SHP77 (cell line): Measurements from ENCODE around the gene DCAF4L1.

Experiments
- DNase-seq, 2 experiments: peaks; one replicate each; lab custom pipeline; 2025; lab: John Stamatoyannopoulos, UW

The DCAF4L1 gene, protein sequence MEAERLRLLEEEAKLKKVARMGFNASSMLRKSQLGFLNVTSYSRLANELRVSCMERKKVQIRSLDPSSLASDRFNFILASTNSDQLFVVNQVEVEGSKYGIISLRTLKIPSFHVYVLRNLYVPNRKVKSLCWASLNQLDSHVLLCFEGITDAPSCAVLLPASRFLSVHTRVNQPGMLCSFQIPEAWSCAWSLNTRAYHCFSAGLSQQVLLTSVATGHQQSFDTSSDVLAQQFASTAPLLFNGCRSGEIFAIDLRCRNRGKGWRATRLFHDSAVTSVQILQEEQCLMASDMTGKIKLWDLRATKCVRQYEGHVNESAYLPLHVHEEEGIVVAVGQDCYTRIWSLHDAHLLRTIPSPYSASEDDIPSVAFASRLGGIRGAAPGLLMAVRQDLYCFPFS

GRCh38 chr4:41981456-41981855, at the start of gene DCAF4L1:
DCAF4L1 (plus strand) TSS chr4:41981756; CDS start chr4:41981793, 37 bp downstream.
- no peak for DNase-seq

- no peak for DNase-seq
Observed at GRCh38 chr4:41932988-41933387, 48.6 kb upstream of the DCAF4L1 start.

- peak; percentile 57 to 64 for DNase-seq
Observed at GRCh38 chr4:41933997-41934503, 47.5 kb upstream of the DCAF4L1 start.

DNA sequence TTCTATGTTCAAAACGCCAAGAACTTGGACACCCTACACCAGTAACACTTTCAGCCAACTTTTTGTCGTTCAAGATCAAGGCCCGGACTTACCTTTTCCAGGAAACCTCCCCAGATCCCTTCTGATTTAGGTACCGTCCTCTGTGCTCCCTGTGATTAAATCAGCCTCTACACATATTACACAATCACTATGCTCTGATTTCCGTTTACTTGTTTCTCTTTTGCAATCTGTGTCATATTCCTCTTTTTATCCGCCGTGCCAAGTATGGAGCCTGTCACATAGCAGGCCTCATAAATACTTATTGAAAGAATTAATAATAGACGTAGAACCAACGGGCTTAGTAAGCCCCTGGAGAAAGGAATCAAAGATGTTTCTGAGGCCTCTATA, 47.0 kb upstream of the DCAF4L1 start:
- no peak for DNase-seq

- DNase-seq = peak; percentile 62 to 79
Observed at GRCh38 chr4:41934901-41935651, 46.5 kb upstream of the DCAF4L1 start, which contains the start of gene TMEM33. TMEM33 (plus strand) TSS chr4:41935429; CDS start chr4:41935485, 56 bp downstream.

DNA sequence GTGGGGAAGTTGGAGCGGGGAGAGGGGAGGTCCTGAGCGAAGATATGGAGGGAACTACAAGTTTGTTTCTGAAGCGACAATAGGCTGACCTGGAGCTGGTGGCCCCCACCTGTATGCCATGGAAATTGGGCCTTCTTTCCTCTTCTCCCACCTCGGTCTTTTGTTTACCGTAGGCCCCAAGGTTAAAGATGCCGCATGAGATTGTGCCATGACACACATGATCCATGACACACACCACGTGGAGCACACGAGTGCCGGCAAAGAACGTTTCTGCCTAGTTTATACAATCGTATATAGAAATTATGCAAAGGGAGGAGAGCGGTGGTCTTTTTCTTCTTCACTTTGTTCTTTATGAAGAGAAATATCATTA, 45.9 kb upstream of the DCAF4L1 start:
- no peak for DNase-seq

DNA sequence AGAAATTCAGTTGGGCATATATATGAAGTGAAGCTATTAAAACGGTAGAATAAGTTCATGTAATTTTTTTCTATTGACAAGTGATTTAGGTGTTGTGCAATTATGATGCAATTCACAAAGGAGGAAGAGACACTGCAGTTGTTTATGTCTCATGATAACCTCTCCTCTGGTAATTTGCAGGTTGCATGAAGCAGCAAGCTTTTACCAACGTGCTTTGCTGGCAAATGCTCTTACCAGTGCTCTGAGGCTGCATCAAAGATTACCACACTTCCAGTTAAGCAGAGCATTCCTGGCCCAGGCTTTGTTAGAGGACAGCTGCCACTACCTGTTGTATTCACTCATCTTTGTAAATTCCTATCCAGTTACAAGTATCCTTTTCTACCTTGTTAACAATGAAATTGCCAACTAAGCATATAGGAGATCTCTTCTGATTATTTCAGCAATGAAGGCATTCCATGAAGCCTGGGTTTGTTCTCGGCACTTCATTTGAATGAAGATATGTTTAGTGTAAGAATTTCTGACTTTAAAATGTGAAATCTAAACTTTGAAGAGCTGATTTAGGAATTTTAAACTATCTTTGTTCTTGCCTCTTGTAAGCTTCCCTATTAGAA, 42.4 kb upstream of the DCAF4L1 start:
- DNase-seq = no peak

DNA sequence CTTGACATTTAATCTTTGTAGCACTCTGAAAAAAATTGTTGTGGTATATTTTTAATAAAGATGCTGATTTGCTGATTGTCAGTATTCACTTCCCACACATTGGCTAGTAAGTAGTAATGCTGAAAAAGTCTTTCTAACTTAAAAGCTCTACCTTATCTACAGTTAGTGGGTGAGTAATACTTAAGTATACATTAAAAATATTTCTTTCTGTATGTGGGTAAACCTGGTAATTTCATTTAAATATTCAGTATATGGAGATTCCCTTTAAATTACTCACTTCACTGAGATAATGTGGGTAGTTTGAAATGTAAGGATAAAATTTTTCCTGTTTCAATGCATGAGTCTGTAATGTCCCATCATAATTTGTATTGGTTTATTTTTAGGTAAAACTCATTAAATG, 40.7 kb upstream of the DCAF4L1 start:
- no peak for DNase-seq

- no peak for DNase-seq
Observed at GRCh38 chr4:41943506-41943905, 38.0 kb upstream of the DCAF4L1 start.

DNA sequence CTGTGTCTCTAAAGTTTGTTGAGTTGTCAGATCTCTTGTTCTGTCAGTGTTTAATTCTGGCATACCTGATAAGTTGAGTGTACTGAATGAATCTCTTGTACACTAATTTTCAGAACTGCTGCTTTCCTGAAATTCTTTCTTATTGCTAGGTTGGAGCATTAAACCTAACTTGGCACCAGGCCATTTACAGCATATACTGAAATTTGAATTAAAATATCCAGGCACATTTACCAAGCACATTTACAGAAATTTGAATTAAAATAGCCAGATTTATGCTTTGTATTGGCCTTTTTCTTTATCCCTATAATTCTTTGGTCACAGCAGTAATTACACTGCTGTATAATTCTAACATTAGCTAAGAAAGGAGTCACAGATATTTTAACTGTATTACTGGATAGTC, 37.5 kb upstream of the DCAF4L1 start:
- DNase-seq = no peak

DNA sequence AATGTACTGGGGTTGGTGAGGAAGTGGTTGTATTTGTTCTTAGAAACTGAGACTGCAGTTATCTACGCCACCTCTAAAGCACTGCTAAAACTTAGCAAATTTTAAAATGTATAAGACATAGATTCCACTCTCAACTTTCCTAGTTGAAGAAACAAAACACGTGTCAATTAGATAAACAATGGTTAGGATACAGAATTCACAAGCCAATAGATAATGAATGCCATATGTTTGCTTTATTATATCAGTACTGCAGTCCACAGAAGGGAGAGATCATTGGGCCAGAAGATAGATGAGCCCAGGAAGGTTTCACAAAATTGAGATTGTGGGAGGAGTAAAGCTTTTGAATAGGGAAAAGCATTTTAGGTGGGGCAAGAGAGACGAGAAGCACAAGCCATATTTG, 32.0 kb upstream of the DCAF4L1 start:
- no peak for DNase-seq

DNA sequence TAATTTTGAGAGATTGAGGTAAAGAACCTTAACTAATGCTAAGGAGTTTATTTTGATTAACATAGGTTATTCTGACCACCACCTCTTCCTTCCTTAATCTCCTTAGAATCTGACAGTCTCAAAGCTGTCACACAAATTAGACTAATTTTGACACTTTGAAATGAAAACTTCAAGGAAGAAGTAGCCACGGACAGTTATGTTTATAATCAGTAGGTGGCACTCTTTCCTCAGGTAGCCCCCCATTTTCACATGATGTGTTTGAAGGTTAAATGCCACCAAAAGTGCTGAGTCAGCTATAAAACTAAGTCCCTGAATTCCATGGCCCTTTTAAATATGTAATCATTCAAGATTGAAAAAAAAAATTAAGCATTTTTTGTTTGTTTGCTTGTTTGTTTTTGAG, 23.9 kb upstream of the DCAF4L1 start:
- peak in 1 of 2 experiments; percentile 0 for DNase-seq

GRCh38 chr4:41963105-41963504, 18.5 kb upstream of the DCAF4L1 start:
- no peak for DNase-seq

DNA sequence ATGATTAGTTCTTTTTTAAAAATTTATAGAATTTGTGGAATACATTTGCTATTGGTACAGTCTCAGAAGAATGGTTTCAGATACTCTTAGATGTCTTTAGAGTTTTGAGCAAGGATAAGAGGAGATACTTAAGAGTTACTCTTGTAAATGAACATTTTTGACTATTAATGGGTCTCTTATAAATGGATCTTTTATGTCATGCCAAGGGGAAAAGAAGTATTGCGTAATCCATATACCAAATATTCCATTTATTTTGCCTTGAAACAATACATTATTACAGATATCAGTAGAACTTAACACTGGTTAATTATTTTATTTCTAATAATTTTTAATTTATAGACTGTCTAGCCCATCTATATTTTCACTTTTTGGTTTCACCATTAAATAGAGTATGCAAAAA, 17.2 kb upstream of the DCAF4L1 start:
- no peak for DNase-seq

DNA sequence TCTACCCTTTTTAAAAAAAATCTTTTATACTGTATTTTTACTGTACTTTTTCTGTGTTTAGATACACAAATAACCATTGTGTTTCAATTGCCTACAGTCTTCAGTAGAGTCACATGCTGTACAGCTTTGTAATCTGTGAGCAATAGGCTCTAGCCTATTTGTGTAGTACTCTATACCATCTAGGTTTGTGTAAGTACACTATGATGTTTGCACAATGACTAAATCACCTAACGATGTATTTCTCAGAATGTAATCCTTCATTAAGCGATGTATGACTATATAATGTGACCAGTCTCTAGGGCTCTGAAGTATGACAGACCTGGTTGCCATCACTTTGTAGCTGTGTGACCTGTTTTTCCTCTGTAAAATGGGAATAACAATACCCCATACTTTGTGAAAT, 14.2 kb upstream of the DCAF4L1 start:
- DNase-seq = no peak

DNA sequence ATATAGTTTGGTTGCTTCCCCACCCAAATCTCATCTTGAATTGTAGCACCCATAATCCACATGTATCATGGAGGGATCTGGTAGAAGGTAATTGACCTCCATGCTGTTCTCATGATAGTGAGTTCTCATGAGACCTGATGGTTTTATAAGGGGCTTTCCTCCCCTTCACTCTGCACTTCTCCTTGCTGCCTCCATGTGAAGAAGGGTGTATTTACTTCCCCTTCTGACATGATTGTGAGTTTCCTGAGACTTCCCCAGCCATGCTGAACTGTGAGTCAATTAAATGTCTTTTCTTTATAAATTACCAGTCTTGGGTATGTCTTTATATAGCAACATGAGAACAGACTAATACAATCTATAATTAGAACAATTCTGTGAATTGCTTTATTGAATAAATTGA, 11.9 kb upstream of the DCAF4L1 start:
- no peak for DNase-seq

DNA sequence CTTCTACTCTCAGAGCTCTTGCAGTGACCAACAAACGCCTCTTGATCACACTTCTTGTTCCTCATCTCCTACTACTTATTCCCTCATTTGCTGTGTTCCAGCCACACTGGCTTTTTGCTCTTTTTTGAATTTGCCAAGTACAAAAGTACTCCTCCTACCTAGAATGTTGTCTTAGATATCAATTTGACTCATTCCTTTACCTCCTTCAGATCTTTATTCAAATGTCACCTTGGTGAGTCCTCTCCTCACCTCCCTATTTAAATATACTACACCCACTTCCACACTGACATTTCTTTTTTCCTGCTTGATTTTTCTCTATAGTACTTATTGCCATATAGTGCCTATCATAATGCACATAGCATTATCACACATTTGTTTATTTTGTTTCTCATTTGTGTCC, 6.2 kb upstream of the DCAF4L1 start:
- DNase-seq = no peak

DNA sequence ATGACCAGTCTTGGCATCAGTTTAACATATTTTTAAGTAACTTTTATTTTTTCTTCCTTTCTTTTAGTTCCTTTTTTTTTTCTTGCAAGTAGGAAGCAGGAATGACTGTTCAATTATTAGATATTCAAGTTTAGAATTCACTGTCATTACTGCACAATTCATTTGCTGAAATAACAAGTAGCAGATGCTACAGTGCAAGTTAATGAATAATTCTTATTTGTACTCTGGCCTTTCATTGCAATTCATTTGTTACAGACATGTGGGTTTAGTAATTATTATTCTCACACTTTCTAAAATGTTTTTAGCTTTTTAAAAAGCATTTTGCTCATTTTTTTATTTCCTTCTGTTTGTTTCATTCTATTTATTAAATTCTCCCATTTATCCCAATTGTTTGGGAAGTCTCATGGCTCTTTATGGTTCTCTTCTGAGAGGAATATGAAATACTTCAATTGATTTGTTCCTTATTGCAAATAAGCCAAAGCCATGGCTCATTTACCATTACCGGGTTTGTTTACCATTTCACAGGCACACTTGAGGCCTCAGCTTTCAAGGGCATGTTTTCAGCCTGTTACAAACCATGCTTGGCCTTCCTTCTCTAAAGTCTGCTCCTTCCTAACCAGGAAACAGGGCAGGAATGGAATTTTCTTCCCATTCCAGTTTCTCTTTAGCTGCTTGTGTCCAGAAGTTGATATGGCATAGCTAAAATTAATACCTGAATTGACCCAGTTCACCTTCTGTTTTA, 4.6 kb upstream of the DCAF4L1 start:
- DNase-seq = no peak

DNA sequence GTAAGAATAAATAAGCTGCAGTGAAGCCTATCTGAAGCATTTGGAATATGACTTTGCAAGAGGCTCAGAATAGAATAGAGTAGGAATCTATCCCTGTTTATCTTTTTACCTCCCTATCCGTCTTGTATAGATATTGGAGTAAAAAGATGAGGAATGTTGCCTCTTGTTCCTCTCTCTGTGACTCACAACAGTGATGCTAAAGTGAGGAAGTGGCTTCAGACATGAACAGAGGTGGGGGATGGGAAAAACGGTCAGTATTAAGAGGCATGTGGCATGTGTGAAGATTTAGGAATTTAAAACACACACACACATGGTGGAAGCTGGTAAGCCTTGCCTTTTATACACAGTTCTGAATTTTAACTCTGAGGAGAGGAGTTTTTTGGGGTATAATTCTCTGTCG, 3.8 kb upstream of the DCAF4L1 start:
- DNase-seq = no peak

DNA sequence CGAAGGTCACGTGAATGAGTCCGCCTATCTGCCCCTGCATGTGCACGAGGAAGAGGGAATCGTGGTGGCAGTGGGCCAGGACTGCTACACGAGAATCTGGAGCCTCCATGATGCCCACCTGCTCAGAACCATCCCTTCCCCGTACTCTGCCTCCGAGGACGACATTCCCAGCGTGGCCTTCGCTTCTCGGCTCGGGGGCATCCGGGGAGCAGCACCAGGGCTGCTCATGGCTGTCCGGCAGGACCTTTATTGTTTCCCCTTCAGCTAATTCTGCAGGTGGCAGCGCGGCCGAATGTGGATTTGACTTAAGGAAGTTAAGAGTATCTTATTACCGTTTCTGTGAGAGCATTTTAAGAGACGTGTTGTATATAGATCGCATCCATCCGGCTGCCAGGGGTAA, 1.2 kb downstream of the DCAF4L1 start:
- DNase-seq = no peak

GRCh38 chr4:41985151-41985550, 3.6 kb downstream of the DCAF4L1 start:
- no peak for DNase-seq

DNA sequence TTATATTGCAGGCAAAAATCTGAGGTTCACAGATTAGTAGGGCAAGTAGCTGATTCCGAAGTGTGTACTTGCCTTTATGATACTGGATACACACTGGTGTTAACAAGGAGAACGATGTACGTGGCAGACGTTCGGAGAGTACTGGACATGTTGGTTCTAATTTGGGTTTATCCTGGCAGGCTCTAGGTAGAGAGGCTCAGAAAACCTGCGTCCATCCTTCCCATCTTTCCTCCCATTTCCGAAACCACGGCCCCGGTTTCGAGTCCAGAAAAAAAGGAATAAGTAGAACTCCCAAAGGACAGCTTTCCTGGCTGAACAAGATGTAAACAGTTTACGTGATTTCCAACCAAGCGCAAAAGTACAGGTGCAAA, 8.4 kb downstream of the DCAF4L1 start:
- DNase-seq = no peak
